PFSK-1 (cell line): ENCODE results near the gene PAM16.

Experiments
- FOXP2 ChIP-seq: optimal IDR thresholded peaks from 2 replicates; pipeline ENCODE3; 2011; ENCODE audit warnings: borderline replicate concordance, control low read depth, inconsistent platforms; ENCODE audit not compliant: insufficient read depth; ENCODE audit errors: extremely low read length, extremely low read depth
- POLR2AphosphoS5 ChIP-seq: IDR thresholded peaks from 2 replicates; pipeline ENCODE4 v1.6.1; 2012; ENCODE audit warnings: low read depth, mild to moderate bottlenecking, control low read depth, low read length, moderate library complexity
- REST ChIP-seq, 2 experiments: IDR thresholded peaks; 2 replicates each; pipeline versions ENCODE4 v1.6.1 to v1.8.0; 2011 to 2012; ENCODE audit warnings: low read depth in 2 of 2, low read length in 2 of 2, control low read depth in 1 of 2, inconsistent platforms in 1 of 2, mild to moderate bottlenecking in 1 of 2, moderate library complexity in 1 of 2; ENCODE audit not compliant: insufficient read depth in 1 of 2
- SIN3A ChIP-seq: IDR thresholded peaks from 2 replicates; pipeline ENCODE4 v1.6.1; 2012; ENCODE audit warnings: mild to moderate bottlenecking, low read length, moderate library complexity, borderline replicate concordance; ENCODE audit not compliant: insufficient read depth
- TAF1 ChIP-seq: IDR thresholded peaks from 2 replicates; pipeline ENCODE4 v1.6.1; 2012; ENCODE audit warnings: low read length, control low read depth, borderline replicate concordance; ENCODE audit not compliant: insufficient read depth

Gene PAM16

GRCh38 chr16:4392382-4393239, 41.5 kb upstream of the PAM16 start:
- peak; percentile 55; the same call in 1 of the 2 replicates for TF ChIP-seq POLR2AphosphoS5
- peak; percentile 75 for TF ChIP-seq FOXP2
- TF ChIP-seq SIN3A: 0 out of 2 replicates have a peak, but pooled peaks have one; percentile 15
- TF ChIP-seq TAF1: no peak
- TF ChIP-seq REST (IDR thresholded peaks at IDR 0.05; ENCODE audit: insufficient read depth in 1 of 2, low read depth in 2 of 2, low read length in 2 of 2): 0 out of 4 replicates have a peak, but pooled peaks have one; percentile 9

GRCh38 chr16:4391631-4392381, 40.7 kb upstream of the PAM16 start:
- TF ChIP-seq REST (IDR thresholded peaks at IDR 0.05; ENCODE audit: insufficient read depth in 1 of 2, low read depth in 2 of 2, low read length in 2 of 2) (no peak), SIN3A (no peak), FOXP2 (no peak), POLR2AphosphoS5 (no peak), TAF1 (no peak)

- TF ChIP-seq TAF1 (no peak), REST (IDR thresholded peaks at IDR 0.05; ENCODE audit: insufficient read depth in 1 of 2, low read depth in 2 of 2, low read length in 2 of 2) (no peak), POLR2AphosphoS5 (no peak), FOXP2 (no peak), SIN3A (no peak)
Measured at GRCh38 chr16:4390266-4391260, 39.4 kb upstream of the PAM16 start.

GRCh38 chr16:4389051-4389955, 38.2 kb upstream of the PAM16 start:
- TF ChIP-seq POLR2AphosphoS5: no peak
- no peak for TF ChIP-seq SIN3A
- no peak for TF ChIP-seq REST (IDR thresholded peaks at IDR 0.05; ENCODE audit: insufficient read depth in 1 of 2, low read depth in 2 of 2, low read length in 2 of 2)
- no peak for TF ChIP-seq TAF1
- no peak for TF ChIP-seq FOXP2
